Measurements from ENCODE around the gene AQP3.

Gene AQP3

DNA sequence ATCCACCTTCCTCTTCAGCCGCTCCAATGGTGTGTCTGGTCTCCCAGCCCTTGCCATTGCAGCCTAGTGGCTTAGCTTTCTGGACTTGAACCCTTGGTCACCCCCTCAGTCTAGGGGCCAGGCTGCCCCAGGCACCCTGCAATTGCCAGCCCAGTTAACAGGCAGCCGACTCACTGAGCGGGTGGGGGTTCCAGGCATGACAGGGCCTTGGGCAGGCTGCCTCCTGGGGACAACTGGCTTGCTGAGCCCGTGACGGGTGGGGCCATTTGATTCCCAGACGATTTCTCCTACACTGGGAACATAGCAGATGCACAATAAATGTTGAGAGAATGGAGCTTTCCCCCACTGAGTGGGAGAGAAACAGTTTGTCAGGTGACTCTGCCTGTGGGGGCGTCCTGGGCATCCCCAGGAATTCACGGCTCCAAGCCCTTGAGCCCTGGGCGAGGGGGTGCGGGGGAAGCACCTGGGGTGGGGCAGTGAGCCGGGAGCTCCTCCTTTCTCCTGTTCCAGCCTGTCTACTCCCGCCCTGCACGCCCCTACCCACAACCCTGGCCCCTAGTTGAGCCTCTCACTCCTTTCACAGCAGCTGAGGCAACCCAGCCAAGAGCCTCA lies 32.4 kb downstream of the AQP3 start:
- no peaks in the 10 kb centered on the region for H3K36me3 ChIP-seq (replicated peaks; ENCODE audit: low read depth, low read length)
- H2AFZ ChIP-seq (ENCODE audit: low read depth, low read length): peak overlapping the region; percentile 55; the same call in 1 of the 2 replicates
- H3K27me3 ChIP-seq (ENCODE audit: low read depth, low read length): peaks cover 5% of the 10 kb centered on the region
- H4K20me1 ChIP-seq (ENCODE audit: insufficient read depth, low read length): no peaks in the 10 kb centered on the region
- H3K27ac ChIP-seq (ENCODE audit: low read length): no peak overlapping the region
- peak overlapping the region; percentile 34 for H3K4me3 ChIP-seq (ENCODE audit: low read length)
- H3K79me2 ChIP-seq (ENCODE audit: low read length): no peaks in the 10 kb centered on the region
- peaks cover 12% of the 10 kb centered on the region for H3K4me1 ChIP-seq (ENCODE audit: low read length)
- no peaks in the 10 kb centered on the region for H3K9me3 ChIP-seq (ENCODE audit: insufficient read depth, low read length)
- no peak for TF ChIP-seq EZH2phosphoT487 (IDR thresholded peaks at IDR 0.05; ENCODE audit: low read depth)
- TF ChIP-seq, protein P1, sequence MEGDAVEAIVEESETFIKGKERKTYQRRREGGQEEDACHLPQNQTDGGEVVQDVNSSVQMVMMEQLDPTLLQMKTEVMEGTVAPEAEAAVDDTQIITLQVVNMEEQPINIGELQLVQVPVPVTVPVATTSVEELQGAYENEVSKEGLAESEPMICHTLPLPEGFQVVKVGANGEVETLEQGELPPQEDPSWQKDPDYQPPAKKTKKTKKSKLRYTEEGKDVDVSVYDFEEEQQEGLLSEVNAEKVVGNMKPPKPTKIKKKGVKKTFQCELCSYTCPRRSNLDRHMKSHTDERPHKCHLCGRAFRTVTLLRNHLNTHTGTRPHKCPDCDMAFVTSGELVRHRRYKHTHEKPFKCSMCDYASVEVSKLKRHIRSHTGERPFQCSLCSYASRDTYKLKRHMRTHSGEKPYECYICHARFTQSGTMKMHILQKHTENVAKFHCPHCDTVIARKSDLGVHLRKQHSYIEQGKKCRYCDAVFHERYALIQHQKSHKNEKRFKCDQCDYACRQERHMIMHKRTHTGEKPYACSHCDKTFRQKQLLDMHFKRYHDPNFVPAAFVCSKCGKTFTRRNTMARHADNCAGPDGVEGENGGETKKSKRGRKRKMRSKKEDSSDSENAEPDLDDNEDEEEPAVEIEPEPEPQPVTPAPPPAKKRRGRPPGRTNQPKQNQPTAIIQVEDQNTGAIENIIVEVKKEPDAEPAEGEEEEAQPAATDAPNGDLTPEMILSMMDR (IDR thresholded peaks at IDR 0.05; ENCODE audit: low read depth, low read length): no peak
- H3K4me2 ChIP-seq (ENCODE audit: low read length): peak overlapping the region; percentile 64
- H3K9ac ChIP-seq (ENCODE audit: low read length): no peak overlapping the region

GRCh38 chr9:33414268-33414667 lies 33.1 kb downstream of the AQP3 start:
- Histone ChIP-seq H3K36me3 (replicated peaks; ENCODE audit: low read depth, low read length) (no peaks in the 10 kb centered on the region), H3K9ac (ENCODE audit: low read length) (no peak overlapping the region), H3K27ac (ENCODE audit: low read length) (no peak overlapping the region), H3K79me2 (ENCODE audit: low read length) (no peaks in the 10 kb centered on the region), H3K9me3 (ENCODE audit: insufficient read depth, low read length) (no peaks in the 10 kb centered on the region), H3K4me2 (ENCODE audit: low read length) (no peak overlapping the region), H2AFZ (ENCODE audit: low read depth, low read length) (no peak overlapping the region), H4K20me1 (ENCODE audit: insufficient read depth, low read length) (no peaks in the 10 kb centered on the region), H3K4me3 (ENCODE audit: low read length) (no peak overlapping the region), H3K4me1 (ENCODE audit: low read length) (peaks cover 12% of the 10 kb centered on the region), H3K27me3 (ENCODE audit: low read depth, low read length) (peaks cover under 1% of the 10 kb centered on the region; the same call in 1 of the 2 replicates)
- TF ChIP-seq, protein P1 (IDR thresholded peaks at IDR 0.05; ENCODE audit: low read depth, low read length): no peak
- no peak for TF ChIP-seq EZH2phosphoT487 (IDR thresholded peaks at IDR 0.05; ENCODE audit: low read depth)

DNA sequence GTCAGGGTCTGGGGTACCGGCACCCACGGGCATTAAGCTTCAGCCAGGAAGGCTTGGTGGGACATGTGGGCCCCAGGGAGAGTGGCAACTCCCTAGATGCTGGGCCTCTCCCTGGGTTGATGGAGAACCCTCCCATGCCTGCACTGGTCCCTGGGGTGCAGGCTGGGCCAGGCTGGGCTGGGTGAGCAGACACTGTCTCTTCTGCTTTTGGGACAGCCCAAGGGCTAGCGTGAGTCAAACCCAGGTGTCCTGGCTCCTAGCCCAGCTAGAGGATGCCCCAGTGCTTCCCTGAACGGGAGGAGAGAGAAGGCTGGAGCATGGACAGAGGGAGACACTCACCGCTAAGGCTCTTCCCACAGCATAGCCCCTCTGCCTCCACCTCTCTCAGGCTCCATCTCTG lies 39.3 kb downstream of the AQP3 start:
- Histone ChIP-seq H3K9ac (ENCODE audit: low read length) (no peak overlapping the region), H2AFZ (ENCODE audit: low read depth, low read length) (no peak overlapping the region), H3K79me2 (ENCODE audit: low read length) (no peaks in the 10 kb centered on the region), H3K36me3 (replicated peaks; ENCODE audit: low read depth, low read length) (no peaks in the 10 kb centered on the region), H3K27ac (ENCODE audit: low read length) (no peak overlapping the region), H3K4me1 (ENCODE audit: low read length) (peaks cover 2% of the 10 kb centered on the region; the same call in 1 of the 2 replicates), H3K4me2 (ENCODE audit: low read length) (no peak overlapping the region), H3K9me3 (ENCODE audit: insufficient read depth, low read length) (no peaks in the 10 kb centered on the region), H3K4me3 (ENCODE audit: low read length) (no peak overlapping the region), H4K20me1 (ENCODE audit: insufficient read depth, low read length) (no peaks in the 10 kb centered on the region), H3K27me3 (ENCODE audit: low read depth, low read length) (no peaks in the 10 kb centered on the region)
- TF ChIP-seq, protein P1 (IDR thresholded peaks at IDR 0.05; ENCODE audit: low read depth, low read length): no peak
- no peak for TF ChIP-seq EZH2phosphoT487 (IDR thresholded peaks at IDR 0.05; ENCODE audit: low read depth)

DNA sequence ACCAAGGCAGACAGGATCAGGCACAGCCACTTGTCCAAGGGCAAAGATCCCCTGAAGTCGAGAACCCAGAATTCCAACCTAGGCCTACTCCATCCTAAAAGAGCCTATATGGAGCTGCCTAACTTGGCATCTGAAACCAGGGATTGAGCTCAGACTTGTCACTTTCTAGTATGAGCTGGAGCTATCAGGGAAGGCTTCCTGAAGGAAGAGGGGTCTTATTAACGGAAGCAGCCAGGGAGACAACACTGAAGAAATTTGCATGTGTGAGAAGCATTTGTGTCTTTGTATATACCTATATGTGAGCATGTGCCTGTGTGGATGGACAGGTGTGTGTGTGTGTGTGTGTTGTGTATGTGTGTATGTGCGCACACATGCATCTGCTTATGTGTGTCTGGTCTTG lies 40.3 kb downstream of the AQP3 start:
- no peaks in the 10 kb centered on the region for H4K20me1 ChIP-seq (ENCODE audit: insufficient read depth, low read length)
- H3K4me1 ChIP-seq (ENCODE audit: low read length): peaks cover 4% of the 10 kb centered on the region; the same call in 1 of the 2 replicates
- no peak overlapping the region for H2AFZ ChIP-seq (ENCODE audit: low read depth, low read length)
- H3K79me2 ChIP-seq (ENCODE audit: low read length): no peaks in the 10 kb centered on the region
- no peaks in the 10 kb centered on the region for H3K9me3 ChIP-seq (ENCODE audit: insufficient read depth, low read length)
- no peaks in the 10 kb centered on the region for H3K36me3 ChIP-seq (replicated peaks; ENCODE audit: low read depth, low read length)
- H3K4me3 ChIP-seq (ENCODE audit: low read length): no peak overlapping the region
- no peaks in the 10 kb centered on the region for H3K27me3 ChIP-seq (ENCODE audit: low read depth, low read length)
- no peak for TF ChIP-seq EZH2phosphoT487 (IDR thresholded peaks at IDR 0.05; ENCODE audit: low read depth)
- TF ChIP-seq, protein P1 (IDR thresholded peaks at IDR 0.05; ENCODE audit: low read depth, low read length): no peak
- no peak overlapping the region for H3K27ac ChIP-seq (ENCODE audit: low read length)
- no peak overlapping the region for H3K9ac ChIP-seq (ENCODE audit: low read length)
- H3K4me2 ChIP-seq (ENCODE audit: low read length): no peak overlapping the region

Data from OCI-LY3 (cell line).